ENCODE measurements around the gene RMC1. TPM values are rescaled to one million over a fixed set of nuclear protein-coding genes. Genes with fewer than 3 reads are reported as not detected.

Gene RMC1
- total RNA-seq, 1 experiment from 2014 or later: 38.4 TPM

DNA sequence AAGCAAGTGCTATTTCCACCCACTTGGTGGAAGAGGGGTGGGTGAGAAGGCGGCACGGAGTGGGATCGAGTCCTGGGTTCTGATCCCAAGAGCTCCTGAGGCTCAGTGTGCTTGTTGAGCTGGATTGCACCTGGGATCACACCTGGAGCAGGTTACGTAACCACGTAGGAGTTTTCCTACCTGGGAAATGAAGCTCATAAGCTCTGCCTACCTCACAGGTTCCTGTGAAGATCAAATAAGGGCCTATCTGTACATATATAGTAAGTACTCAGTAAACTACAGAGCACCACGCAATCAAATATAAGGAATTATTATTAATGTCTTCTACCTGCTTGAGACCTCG lies 72.0 kb downstream of the RMC1 start:
- Histone ChIP-seq H3K36me3 (ENCODE audit: control insufficient read depth in 1 of 2, insufficient read depth in 2 of 2, low read length in 2 of 2) (peaks cover 4 to 14% of the 10 kb centered on the region in 2 experiments; a peak in 3 of 4 replicates), H3K4me2 (ENCODE audit: low read length) (no peak overlapping the region), H3K9me2 (ENCODE audit: insufficient read depth) (no peaks in the 10 kb centered on the region), H3K79me2 (ENCODE audit: insufficient read depth, low read length) (peaks cover 27% of the 10 kb centered on the region), H4K20me1 (ENCODE audit: insufficient read depth) (no peaks in the 10 kb centered on the region), H3K27ac (ENCODE audit: low read depth, low read length) (no peak overlapping the region), H3K4me3 (replicated peaks in 1 of 2; ENCODE audit: low read depth in 1 of 2, low read length in 2 of 2) (no peak overlapping the region), H3K9ac (ENCODE audit: low read length) (no peak overlapping the region), H3K9me3 (ENCODE audit: control insufficient read depth in 1 of 2, insufficient read depth in 1 of 2, low read depth in 1 of 2, low read length in 2 of 2) (no peaks in the 10 kb centered on the region), H3K4me1 (ENCODE audit: control insufficient read depth in 1 of 2, insufficient read depth in 2 of 2, low read length in 2 of 2) (peaks cover 0 to 7% of the 10 kb centered on the region in 2 experiments; a peak in 2 of 4 replicates), H2AFZ (ENCODE audit: low read depth, low read length, poor library complexity, severe bottlenecking) (no peak overlapping the region), H3K27me3 (ENCODE audit: insufficient read depth, low read length) (no peaks in the 10 kb centered on the region)
- ChIA-PET RAD21 (ENCODE audit: low non-redundant PET in 1 of 2, low total read pairs in 2 of 2, uncharacterized antibody in 2 of 2, unreplicated experiment in 2 of 2) (no interaction called here), POLR2A (no interaction called here), CTCF (no interaction called here)
- BruUV-seq (replicated peaks): no TSS peak
- intact Hi-C loops (cut with micrococcal nuclease): no loop called here
- DNase-seq (ENCODE audit: low read depth, low spot score): no peak
- ATAC-seq: no peak
- TF ChIP-seq ELF1 (IDR thresholded peaks at IDR 0.05; ENCODE audit: borderline replicate concordance, low read depth) (no peak), POLR2AphosphoS5 (IDR thresholded peaks at IDR 0.05; ENCODE audit: low read depth, low read length) (no peak), EGR1 (IDR thresholded peaks at IDR 0.05; ENCODE audit: low read depth) (no peak), ATF3 (IDR thresholded peaks at IDR 0.05) (no peak), EZH2 (IDR thresholded peaks at IDR 0.05) (no peak), FOSL1 (IDR thresholded peaks at IDR 0.05; ENCODE audit: low read depth) (no peak), EZH2phosphoT487 (IDR thresholded peaks at IDR 0.05; ENCODE audit: borderline replicate concordance) (no peak), ZNF274 (IDR thresholded peaks at IDR 0.05; ENCODE audit: low read depth, low read length) (no peak), JUND (IDR thresholded peaks at IDR 0.05) (no peak), ZFX (IDR thresholded peaks at IDR 0.05) (no peak), SRF (IDR thresholded peaks at IDR 0.05; ENCODE audit: low read depth) (no peak), SP1 (IDR thresholded peaks at IDR 0.05; ENCODE audit: low read depth) (no peak), CTCF (IDR thresholded peaks at IDR 0.05 in 2 of 3, conservative IDR thresholded peaks at IDR 0.05 in 1 of 3; ENCODE audit: borderline replicate concordance in 1 of 3, insufficient read depth in 1 of 3, low read depth in 2 of 3, low read length in 2 of 3) (no peak), CBX3 (IDR thresholded peaks at IDR 0.05; ENCODE audit: low read depth) (no peak), YY1 (IDR thresholded peaks at IDR 0.05; ENCODE audit: extremely low read depth, insufficient replicate concordance, low read depth, low read length) (no peak), RAD21 (IDR thresholded peaks at IDR 0.05; ENCODE audit: low read depth) (no peak), REST (IDR thresholded peaks at IDR 0.05; ENCODE audit: low read depth) (no peak)
- TF ChIP-seq, protein P1, sequence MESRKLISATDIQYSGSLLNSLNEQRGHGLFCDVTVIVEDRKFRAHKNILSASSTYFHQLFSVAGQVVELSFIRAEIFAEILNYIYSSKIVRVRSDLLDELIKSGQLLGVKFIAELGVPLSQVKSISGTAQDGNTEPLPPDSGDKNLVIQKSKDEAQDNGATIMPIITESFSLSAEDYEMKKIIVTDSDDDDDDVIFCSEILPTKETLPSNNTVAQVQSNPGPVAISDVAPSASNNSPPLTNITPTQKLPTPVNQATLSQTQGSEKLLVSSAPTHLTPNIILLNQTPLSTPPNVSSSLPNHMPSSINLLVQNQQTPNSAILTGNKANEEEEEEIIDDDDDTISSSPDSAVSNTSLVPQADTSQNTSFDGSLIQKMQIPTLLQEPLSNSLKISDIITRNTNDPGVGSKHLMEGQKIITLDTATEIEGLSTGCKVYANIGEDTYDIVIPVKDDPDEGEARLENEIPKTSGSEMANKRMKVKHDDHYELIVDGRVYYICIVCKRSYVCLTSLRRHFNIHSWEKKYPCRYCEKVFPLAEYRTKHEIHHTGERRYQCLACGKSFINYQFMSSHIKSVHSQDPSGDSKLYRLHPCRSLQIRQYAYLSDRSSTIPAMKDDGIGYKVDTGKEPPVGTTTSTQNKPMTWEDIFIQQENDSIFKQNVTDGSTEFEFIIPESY (IDR thresholded peaks at IDR 0.05; ENCODE audit: extremely low read depth, insufficient replicate concordance, low read length): no peak
- TF ChIP-seq, protein P2, sequence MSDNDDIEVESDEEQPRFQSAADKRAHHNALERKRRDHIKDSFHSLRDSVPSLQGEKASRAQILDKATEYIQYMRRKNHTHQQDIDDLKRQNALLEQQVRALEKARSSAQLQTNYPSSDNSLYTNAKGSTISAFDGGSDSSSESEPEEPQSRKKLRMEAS (IDR thresholded peaks at IDR 0.05): no peak

Data from HCT116 (cell line).